HG02852 (cell line): ENCODE measurements around the gene SNF8.

Experiments
- ATAC-seq: cut with Tn5 transposase; IDR thresholded peaks from one replicate; pipeline ENCODE4 v1.9.1; 2021; ENCODE audit warnings: mild to moderate bottlenecking, moderate library complexity; ENCODE audit not compliant: unreplicated experiment

SNF8 gene

DNA sequence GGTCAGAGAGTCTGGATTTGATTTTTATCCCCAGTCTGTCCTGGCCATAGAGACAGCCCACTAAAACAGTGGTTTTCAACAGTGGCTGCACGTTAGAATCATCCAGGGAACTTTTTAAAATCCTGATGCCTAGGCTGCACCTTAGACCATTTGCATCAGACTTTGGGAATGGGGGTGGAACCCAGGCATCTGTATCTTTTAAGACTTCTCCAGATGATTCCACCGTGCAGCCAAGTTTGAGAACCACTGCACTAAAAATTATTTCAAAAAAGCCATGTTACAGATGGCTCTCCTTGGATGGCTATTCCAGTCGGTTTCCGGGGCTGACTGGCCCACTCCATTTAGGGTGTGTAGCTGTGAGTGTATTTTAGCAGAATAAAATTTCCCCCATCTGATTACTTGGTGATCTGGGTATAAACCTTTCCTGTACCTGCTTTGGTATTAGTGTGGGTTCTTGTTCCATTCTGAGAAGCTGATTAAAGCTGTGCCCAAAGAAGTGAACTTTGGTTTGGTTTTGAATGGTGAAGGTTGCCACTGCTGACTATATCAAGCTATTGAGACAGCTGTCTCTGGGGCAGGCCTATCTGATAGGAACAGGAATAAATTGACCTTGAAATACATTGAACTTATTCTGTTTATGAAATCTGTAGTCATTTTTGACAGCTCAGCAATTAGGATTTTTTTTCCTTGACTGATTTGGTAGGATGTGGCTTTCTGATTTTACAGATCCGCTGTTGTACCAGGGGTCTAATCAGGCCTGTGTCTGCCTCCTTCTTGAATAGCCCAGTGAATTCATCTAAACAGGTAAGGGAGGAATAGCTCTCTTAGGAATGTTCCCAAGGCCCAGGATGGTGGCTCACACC, 50.8 kb downstream of the SNF8 start:
- no peak for ATAC-seq

DNA sequence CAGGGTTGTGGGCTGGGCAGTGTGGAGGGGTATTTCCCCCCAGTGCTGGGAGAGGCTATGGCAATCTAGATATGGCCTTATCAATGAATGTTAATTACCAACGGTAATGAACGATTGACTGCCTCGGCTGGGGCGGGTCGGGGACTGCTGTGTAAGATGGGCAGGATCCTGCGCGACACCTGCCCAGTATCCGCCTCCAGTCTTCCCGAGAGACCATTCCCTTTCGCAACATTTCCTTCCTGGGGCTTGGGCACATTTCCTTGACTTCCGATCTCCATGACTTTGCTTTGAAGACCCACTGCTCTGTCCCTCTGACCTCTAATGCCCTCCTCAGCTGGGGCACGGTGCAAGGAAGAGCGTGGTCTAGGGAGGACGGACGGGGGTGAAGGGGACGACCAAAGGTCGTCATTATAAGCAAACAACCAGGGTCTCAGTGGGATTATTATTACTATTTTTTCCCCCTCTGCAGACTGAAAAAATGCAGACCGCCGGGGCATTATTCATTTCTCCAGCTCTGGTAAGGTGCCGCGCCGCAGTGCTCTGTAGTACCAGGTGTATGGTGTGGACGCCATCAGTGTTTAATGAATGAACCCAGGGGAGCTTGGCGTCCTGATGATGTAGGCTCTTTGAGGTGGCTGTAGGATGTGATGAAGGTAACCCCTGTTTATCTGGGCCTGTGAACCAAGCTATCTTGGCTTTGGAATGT, 51.5 kb downstream of the SNF8 start:
- no peak for ATAC-seq

DNA sequence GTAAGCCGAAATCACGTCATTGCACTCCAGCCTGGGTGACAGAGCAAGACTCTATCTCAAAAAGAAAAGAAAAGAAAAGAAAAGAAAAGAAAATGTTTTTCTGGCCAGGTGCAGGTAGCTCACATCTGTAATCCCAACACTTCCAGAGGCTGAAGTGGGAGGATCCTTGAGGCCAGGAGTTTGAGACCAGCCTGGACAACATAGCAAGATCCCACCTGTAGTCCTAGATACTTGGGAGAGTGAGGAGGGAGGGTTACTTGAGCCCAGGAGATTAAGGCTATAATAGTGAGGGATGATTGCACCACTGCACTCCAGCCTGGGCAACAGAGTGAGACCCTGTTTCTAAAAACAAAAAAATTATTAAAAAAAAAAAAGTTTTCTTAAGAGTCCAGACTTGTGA, 54.6 kb downstream of the SNF8 start:
- no peak for ATAC-seq

DNA sequence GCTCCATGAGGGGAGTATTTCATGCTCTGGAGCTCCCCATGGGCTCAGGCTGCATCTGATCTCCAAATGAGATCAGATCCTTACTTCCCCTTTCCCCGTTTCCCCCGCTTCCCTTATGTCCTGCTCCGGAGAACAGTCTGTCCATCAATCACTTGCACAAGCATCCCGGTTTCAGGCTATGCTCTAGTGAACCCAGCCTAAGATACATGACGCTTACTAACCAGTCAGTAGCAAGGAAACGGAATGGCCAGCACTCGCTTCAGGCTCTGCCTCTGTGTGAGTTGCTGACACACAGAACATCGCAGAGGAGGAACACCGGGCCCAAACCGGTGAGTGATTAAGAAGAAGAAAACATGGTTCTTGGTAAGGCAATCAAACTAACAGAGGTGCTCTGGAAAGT, 61.5 kb downstream of the SNF8 start:
- no peak for ATAC-seq

DNA sequence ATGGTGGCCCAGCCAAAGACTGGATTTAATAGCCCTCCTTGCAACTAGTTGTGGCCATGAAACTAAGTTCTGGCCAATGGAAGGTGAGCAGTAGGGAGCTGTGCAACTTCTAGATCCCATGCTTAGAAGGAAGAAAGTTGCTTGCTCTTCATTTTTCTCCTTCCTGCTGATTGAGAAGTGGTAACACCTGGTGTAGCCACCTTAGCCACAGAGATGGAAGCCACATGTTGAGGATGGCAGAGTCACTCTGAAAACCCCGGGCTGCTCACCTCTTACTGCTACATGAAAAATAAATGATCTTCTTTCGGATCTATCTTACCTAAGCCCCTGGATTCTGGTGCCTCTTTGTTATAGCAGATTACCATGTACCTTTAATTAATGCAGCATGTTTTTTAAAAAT, 62.4 kb downstream of the SNF8 start:
- ATAC-seq: no peak
